Measurements from ENCODE around the gene PRC1. TPM values are rescaled to one million over a fixed set of nuclear protein-coding genes. Genes with fewer than 3 reads are reported as not detected.

The PRC1 gene
- total and polyA plus RNA-seq, 2 donors (not counting 1 experiment from before 2014, with no cell fraction given), result 9.4 to 11.6 TPM

- H3K27me3 ChIP-seq (replicated peaks in 1 of 4; ENCODE audit: control extremely low read depth in 1 of 4, control insufficient read depth in 3 of 4, insufficient read depth in 4 of 4, low read length in 3 of 4), result no peaks in the 10 kb centered on the region
- peaks cover 48% of the 10 kb centered on the region for H3K4me1 Mint-ChIP-seq
Measured at GRCh38 chr15:90931575-90931827, 62.8 kb downstream of the PRC1 start.

More at GRCh38 chr15:90931575-90931827, 62.8 kb downstream of the PRC1 start:
- H3K4me2 ChIP-seq (replicated peaks; ENCODE audit: low read depth, low read length, poor library complexity, severe bottlenecking), result peak overlapping the region; percentile 94
- peak overlapping the region; percentile 89 for H2AFZ ChIP-seq (ENCODE audit: insufficient read depth, low read depth, low read length, poor library complexity, severe bottlenecking)
- intact Hi-C loops (cut with micrococcal nuclease), result loop anchor here (1.0 to 10.0 kb wide), 4 partner anchors 29 to 1237 kb away; partner anchors contain the start of genes AP3S2, PEX11A and WDR93
- H3K79me2 ChIP-seq (ENCODE audit: control insufficient read depth, insufficient read depth, low read length), result peaks cover 14% of the 10 kb centered on the region
- POLR2A ChIA-PET, result interaction anchor here (0.6 to 6.9 kb wide), 10 partner anchors 8 to 830 kb away, joined by 3 to 66 read pairs (median 4); partner anchors contain the start of genes IDH2, MAN2A2 and RCCD1
- H3K4me1 ChIP-seq (ENCODE audit: control insufficient read depth in 2 of 2, insufficient read depth in 2 of 2, low read length in 2 of 2), result peaks cover 42 to 62% of the 10 kb centered on the region in 2 donors
- peak overlapping the region; percentile 99 for H3K27ac Mint-ChIP-seq
- WGBS (ENCODE audit: insufficient coverage), result 12% methylated on average over 6 of the region's 6 CpGs
- peak overlapping the region; percentile 79 for H3K9ac ChIP-seq (ENCODE audit: low read length)
- no peaks in the 10 kb centered on the region for H3K27me3 Mint-ChIP-seq
- CTCF ChIA-PET, result interaction anchor here (0.6 to 9.5 kb wide), 35 partner anchors 9 to 638 kb away, joined by 3 to 260 read pairs (median 5); partner anchors contain the start of genes BLM, FES, MAN2A2 and RCCD1
- DNase-seq (no peak), ATAC-seq (ENCODE audit: low read depth) (no peak)
- H3K9me3 Mint-ChIP-seq (ENCODE audit: insufficient read depth), result no peaks in the 10 kb centered on the region
- peaks cover 9% of the 10 kb centered on the region for H4K20me1 ChIP-seq (ENCODE audit: control insufficient read depth, insufficient read depth, low read length, poor library complexity, severe bottlenecking)
- H3K4me3 Mint-ChIP-seq, result peak overlapping the region; percentile 98
- peak overlapping the region; percentile 93 to 94 for H3K27ac ChIP-seq (ENCODE audit: low read length in 2 of 2)
- no peaks in the 10 kb centered on the region for H3K9me3 ChIP-seq (ENCODE audit: control extremely low read depth in 1 of 3, control insufficient read depth in 2 of 3, insufficient read depth in 1 of 3, low read length in 2 of 3)
- no peak for TF ChIP-seq EZH2 (IDR thresholded peaks at IDR 0.05; ENCODE audit: borderline replicate concordance, insufficient read depth, low read depth, low read length, poor library complexity, severe bottlenecking)
- TF ChIP-seq CTCF (IDR thresholded peaks at IDR 0.05), result peak; percentile 37
- H3K36me3 ChIP-seq (replicated peaks in 1 of 2; ENCODE audit: control extremely low read depth in 1 of 2, control insufficient read depth in 1 of 2, extremely low read depth in 1 of 2, insufficient read depth in 2 of 2, low read length in 1 of 2), result peaks cover 0 to 3% of the 10 kb centered on the region in 2 experiments
- peak overlapping the region in 4 of 5 experiments; percentile 72 to 97 (median 88) for H3K4me3 ChIP-seq (ENCODE audit: control extremely low read depth in 1 of 5, extremely low read depth in 1 of 5, insufficient read depth in 1 of 5, low read depth in 2 of 5, low read length in 4 of 5)
